Measurements from ENCODE around the gene EYS.
"Not testable (repeated sequence)": the region's sequence is repeated elsewhere in the genome, so short reads cannot be mapped to it uniquely, and the experiment has no call there.

Gene EYS

GRCh38 chr6:63888416-63888815 lies 1818.6 kb downstream of the EYS start:
- DNase-seq (ENCODE audit: low read depth), result no peak

GRCh38 chr6:63887804-63888203 lies 1819.2 kb downstream of the EYS start:
- DNase-seq (ENCODE audit: low read depth), result not testable (repeated sequence)

- no peak for DNase-seq (ENCODE audit: low read depth)
Measured at GRCh38 chr6:63887002-63887751, 1819.8 kb downstream of the EYS start.

- DNase-seq (ENCODE audit: low read depth), result no peak
Measured at GRCh38 chr6:63886341-63886740, 1820.7 kb downstream of the EYS start.

GRCh38 chr6:63883597-63883996 lies 1823.4 kb downstream of the EYS start:
- DNase-seq (ENCODE audit: low read depth), result no peak

GRCh38 chr6:63882208-63882607 lies 1824.8 kb downstream of the EYS start:
- DNase-seq (ENCODE audit: low read depth), result no peak

- no peak for DNase-seq (ENCODE audit: low read depth)
Measured at GRCh38 chr6:63881791-63882190, 1825.2 kb downstream of the EYS start.

GRCh38 chr6:63872233-63872632 lies 1834.8 kb downstream of the EYS start:
- DNase-seq (ENCODE audit: low read depth), result no peak

GRCh38 chr6:63868351-63868750 lies 1838.7 kb downstream of the EYS start:
- DNase-seq (ENCODE audit: low read depth), result no peak

- DNase-seq (ENCODE audit: low read depth), result no peak
Measured at GRCh38 chr6:63864671-63865318, 1842.2 kb downstream of the EYS start.

- no peak for DNase-seq (ENCODE audit: low read depth)
Measured at GRCh38 chr6:63864061-63864460, 1843.0 kb downstream of the EYS start.

GRCh38 chr6:63862486-63863198 lies 1844.4 kb downstream of the EYS start:
- no peak for DNase-seq (ENCODE audit: low read depth)

GRCh38 chr6:63859528-63859927 lies 1847.5 kb downstream of the EYS start:
- DNase-seq (ENCODE audit: low read depth), result no peak

- no peak for DNase-seq (ENCODE audit: low read depth)
Measured at GRCh38 chr6:63858691-63859090, 1848.3 kb downstream of the EYS start.

GRCh38 chr6:63856271-63856670 lies 1850.8 kb downstream of the EYS start:
- DNase-seq (ENCODE audit: low read depth), result no peak

GRCh38 chr6:63844287-63844686 lies 1862.7 kb downstream of the EYS start:
- no peak for DNase-seq (ENCODE audit: low read depth)

GRCh38 chr6:63839485-63839884 lies 1867.5 kb downstream of the EYS start:
- no peak for DNase-seq (ENCODE audit: low read depth)

GRCh38 chr6:63828678-63829077 lies 1878.3 kb downstream of the EYS start:
- DNase-seq (ENCODE audit: low read depth), result not testable (repeated sequence)

GRCh38 chr6:63824722-63825121 lies 1882.3 kb downstream of the EYS start:
- DNase-seq (ENCODE audit: low read depth), result no peak

GRCh38 chr6:63821442-63821841 lies 1885.6 kb downstream of the EYS start:
- no peak for DNase-seq (ENCODE audit: low read depth)

GRCh38 chr6:63819831-63820230 lies 1887.2 kb downstream of the EYS start:
- no peak for DNase-seq (ENCODE audit: low read depth)

- no peak for DNase-seq (ENCODE audit: low read depth)
Measured at GRCh38 chr6:63817492-63818050, 1889.5 kb downstream of the EYS start.

- no peak for DNase-seq (ENCODE audit: low read depth)
Measured at GRCh38 chr6:63816982-63817436, 1890.0 kb downstream of the EYS start.

All from stimulated activated CD8-positive, alpha-beta memory T cell treated with anti-CD3 and anti-CD28 coated beads, Interleukin-4, amount 100 ng/mL, for 24 hours (primary cell).